Stomach (tissue), 9 donors: ENCODE data around the gene PTCHD4. TPM values are rescaled to one million over a fixed set of nuclear protein-coding genes. Genes with fewer than 3 reads are reported as not detected.

Source experiments
- DNase-seq, 2 donors: peaks; one replicate each; pipeline versions ENCODE4 v3.0.0 to v3.0.0-alpha.2; 2013 to 2019
- H3K27ac ChIP-seq, 5 donors: fragments of 200-600 bp in 4 of 5; sonication (generic) in 4 of 5; one replicate each; pipeline ENCODE4 v1.5.1; 2013 to 2019; ENCODE audit warnings: mild to moderate bottlenecking in 1 of 5, moderate library complexity in 1 of 5
- H3K27me3 ChIP-seq, 3 donors: fragments of 200-600 bp; sonication (generic); one replicate each; pipeline ENCODE4 v1.5.1; 2017 to 2019; ENCODE audit warnings: mixed run types in 1 of 3
- H3K36me3 ChIP-seq, 4 donors: fragments of 200-600 bp; sonication (generic); 1 replicate in 3 of 4; 2 replicates in 1 of 4; pipeline ENCODE4 v1.5.1; 2016 to 2019
- H3K4me1 ChIP-seq, 4 donors: fragments of 200-600 bp; sonication (generic); one replicate each; pipeline ENCODE4 v1.5.1; 2016 to 2019
- H3K4me3 ChIP-seq, 4 donors: fragments of 200-600 bp; sonication (generic) in 3 of 4; one replicate each; pipeline ENCODE4 v1.5.1; 2016 to 2019; ENCODE audit warnings: mild to moderate bottlenecking in 1 of 4
- H3K9me3 ChIP-seq, 4 donors: fragments of 200-600 bp; sonication (generic); one replicate each; pipeline ENCODE4 v1.5.1; 2016 to 2019
- CTCF ChIP-seq, 7 experiments: fragments of 450-650 bp in 4 of 7; fragments of 200-600 bp in 3 of 7; sonication (generic) in 3 of 7; IDR thresholded peaks; one replicate each; pipeline ENCODE4 v1.5.1; 2016 to 2019; ENCODE audit warnings: antibody characterized with exemption in 7 of 7, control low read depth in 2 of 7, mild to moderate bottlenecking in 1 of 7
- EP300 ChIP-seq: sonication (generic); formaldehyde crosslinking; IDR thresholded peaks from one replicate; pipeline ENCODE4 v1.6.1; 2017; ENCODE audit warnings: antibody characterized with exemption
- POLR2A ChIP-seq, 4 donors: fragments of 450-650 bp; IDR thresholded peaks; one replicate each; pipeline ENCODE4 v1.6.1; 2016; ENCODE audit warnings: antibody characterized with exemption in 4 of 4, control low read depth in 2 of 4, mild to moderate bottlenecking in 1 of 4, moderate library complexity in 1 of 4
- POLR2AphosphoS5 ChIP-seq, 3 donors: sonication (generic); formaldehyde crosslinking; IDR thresholded peaks; one replicate each; pipeline ENCODE4 v1.6.1; 2016; ENCODE audit warnings: antibody characterized with exemption in 3 of 3
- WGBS, 5 donors: extraction: QIAGEN DNeasy Blood & Tissue Kit in 3 of 5; methylation state at CpG; one replicate each; pipeline versions ENCODE4 v1.1.5 to v1.1.7; 2013 to 2018; 5-methylcytosine and 5-hydroxymethylcytosine counted together
- intact Hi-C: fragments of 100-400 bp; cut with DNase I; formaldehyde crosslinking; loops from one replicate; pipeline ENCODE4 v1.15.1; 2023; ENCODE audit warnings: low total_unique reads
- polyA plus RNA-seq, 3 donors: library from polyadenylated mRNA; stranded (reverse); fragments of 200-250 nt; gene quantifications; one replicate each; pipeline ENCODE4 v1.2.3, GENCODE V29; 2013
- total RNA-seq, 5 donors: library from RNA; depleted of rRNA; stranded (reverse); fragments of >200 nt; gene quantifications; one replicate each; pipeline versions ENCODE4 v1.1.0 to v1.2.3, GENCODE V29; 2014 to 2016
- donor health status: healthy with polysubstance abuse.
- donor health status: Bipolar disorder and iron deficiency.
- donor health status: healthy.

Gene PTCHD4
- total and polyA plus RNA-seq, 8 donors: 0.08 to 0.29 (median 0.15) TPM; not detected in 3

GRCh38 chr6:48141975-48142374 is 31.0 kb upstream of the PTCHD4 start:
- Histone ChIP-seq H3K4me3 (no peak overlapping the region), H3K4me1 (no peaks in the 10 kb centered on the region), H3K27ac (no peak overlapping the region), H3K27me3 (no peaks in the 10 kb centered on the region), H3K9me3 (no peaks in the 10 kb centered on the region), H3K36me3 (no peaks in the 10 kb centered on the region)
- WGBS, 5 donors: 36 to 57% (median 56%) methylated on average over 2 of the region's 2 CpGs
- no peak for DNase-seq
- intact Hi-C loops: no loop called here
- TF ChIP-seq POLR2AphosphoS5 (IDR thresholded peaks at IDR 0.05): no peak
- no peak for TF ChIP-seq CTCF (IDR thresholded peaks at IDR 0.05)
- no peak for TF ChIP-seq POLR2A (IDR thresholded peaks at IDR 0.05)
- TF ChIP-seq EP300: no peak

GRCh38 chr6:48139818-48140614 is 29.0 kb upstream of the PTCHD4 start:
- TF ChIP-seq POLR2AphosphoS5 (IDR thresholded peaks at IDR 0.05) (no peak), CTCF (IDR thresholded peaks at IDR 0.05) (no peak), EP300 (no peak), POLR2A (IDR thresholded peaks at IDR 0.05) (no peak)
- H3K27ac ChIP-seq: no peak overlapping the region
- 60 to 85% (median 73%) methylated on average over 2 of the region's 2 CpGs for WGBS, 5 donors
- intact Hi-C loops: no loop called here
- no peaks in the 10 kb centered on the region for H3K36me3 ChIP-seq
- no peak overlapping the region for H3K4me3 ChIP-seq
- H3K9me3 ChIP-seq: no peaks in the 10 kb centered on the region
- H3K27me3 ChIP-seq: no peaks in the 10 kb centered on the region
- no peak for DNase-seq
- H3K4me1 ChIP-seq: no peaks in the 10 kb centered on the region

GRCh38 chr6:48136856-48137255 is 25.9 kb upstream of the PTCHD4 start:
- Histone ChIP-seq H3K27me3 (no peaks in the 10 kb centered on the region), H3K36me3 (no peaks in the 10 kb centered on the region), H3K4me1 (no peaks in the 10 kb centered on the region), H3K4me3 (no peak overlapping the region), H3K27ac (no peak overlapping the region), H3K9me3 (no peaks in the 10 kb centered on the region)
- TF ChIP-seq CTCF (IDR thresholded peaks at IDR 0.05) (no peak), POLR2A (IDR thresholded peaks at IDR 0.05) (no peak), EP300 (no peak), POLR2AphosphoS5 (IDR thresholded peaks at IDR 0.05) (no peak)
- DNase-seq: no peak
- intact Hi-C loops: no loop called here
- WGBS, 5 donors: 26 to 54% (median 49%) methylated on average over 2 of the region's 2 CpGs

GRCh38 chr6:48135323-48136084 is 24.5 kb upstream of the PTCHD4 start:
- Histone ChIP-seq H3K9me3 (no peaks in the 10 kb centered on the region), H3K4me3 (no peak overlapping the region), H3K36me3 (no peaks in the 10 kb centered on the region), H3K27me3 (no peaks in the 10 kb centered on the region), H3K27ac (no peak overlapping the region), H3K4me1 (no peaks in the 10 kb centered on the region)
- TF ChIP-seq POLR2AphosphoS5 (IDR thresholded peaks at IDR 0.05) (no peak), EP300 (no peak), CTCF (IDR thresholded peaks at IDR 0.05) (no peak), POLR2A (IDR thresholded peaks at IDR 0.05) (no peak)
- DNase-seq: no peak
- intact Hi-C loops: no loop called here
- WGBS, 5 donors: 69 to 80% (median 75%) methylated on average over 5 of the region's 5 CpGs
